Right lobe of liver (tissue), 4 donors: ENCODE results near the gene KRT4.

ENCODE experiments used
- CTCF ChIP-seq, 4 donors: fragments of 200-600 bp in 3 of 4; fragments of 450-650 bp in 1 of 4; IDR thresholded peaks; one replicate each; pipeline versions ENCODE4 v1.5.1 to v1.8.0; 2016 to 2022; ENCODE audit warnings: antibody characterized with exemption in 4 of 4, mild to moderate bottlenecking in 2 of 4
- POLR2A ChIP-seq: fragments of 450-650 bp; IDR thresholded peaks from one replicate; pipeline ENCODE4 v1.6.1; 2017; ENCODE audit warnings: antibody characterized with exemption, mild to moderate bottlenecking
- donor health status: DM: no; HTN: no; CAD: no.
- donor health status: DM: no; HTN: no; CAD: no.
- donor health status: DM: no; HTN: yes; CAD: no.

GRCh38 chr12:52798003-52798670, 15.8 kb downstream of the KRT4 start:
- TF ChIP-seq CTCF (IDR thresholded peaks at IDR 0.05) = no peak
- TF ChIP-seq POLR2A = no peak
